Measurements from ENCODE around the gene FGD2. TPM values are rescaled to one million over a fixed set of nuclear protein-coding genes. Genes with fewer than 3 reads are reported as not detected.

FGD2 gene
- total and polyA plus RNA-seq, 2 of the 8 experiments (the other 6 are each of a cell fraction or from before 2014, with no cell fraction given) = 0.12 to 0.32 TPM

DNA sequence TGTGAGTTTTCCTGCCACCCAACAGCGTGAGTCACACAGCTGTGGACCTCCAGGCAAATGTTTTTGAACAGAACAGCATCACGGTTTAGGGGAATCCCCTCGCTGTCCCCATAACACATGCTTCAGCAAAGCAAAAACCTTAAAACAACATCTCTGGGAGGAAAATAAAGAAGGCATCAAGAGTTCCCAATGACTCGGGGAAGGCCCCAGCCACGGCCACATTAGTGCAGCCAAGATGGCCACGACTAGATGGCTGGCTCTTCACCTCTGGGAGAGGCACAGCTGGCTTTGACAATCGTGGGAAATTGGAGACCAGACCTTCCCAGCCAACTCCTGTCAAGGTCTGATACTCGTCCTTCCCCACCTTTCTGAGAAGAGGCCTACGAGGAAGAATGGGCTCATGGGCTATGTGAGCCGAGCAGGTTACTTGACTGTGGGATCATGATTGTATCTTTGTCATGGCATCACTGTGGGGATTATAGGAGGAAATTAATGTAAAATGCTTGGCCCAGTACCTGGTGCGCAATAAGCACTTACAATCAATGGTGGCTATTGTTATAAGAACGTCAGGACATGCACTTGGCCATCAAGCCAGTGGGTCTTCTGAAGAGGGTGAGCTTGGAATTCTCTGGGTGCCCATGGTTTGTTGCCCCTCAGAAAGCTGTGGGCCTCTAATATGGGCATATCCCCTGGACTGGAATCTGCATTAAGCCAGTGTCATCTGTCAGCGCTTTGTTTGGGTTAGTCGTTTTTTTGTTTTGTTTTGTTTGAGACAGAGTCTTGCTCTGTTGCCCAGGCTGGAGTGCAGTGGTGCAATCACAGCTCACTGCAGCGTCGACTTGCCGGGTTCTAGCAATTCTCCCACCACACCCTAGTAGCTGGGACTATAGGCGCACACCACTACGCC, 43.6 kb downstream of the FGD2 start:
- no peak overlapping the region for H3K4me3 ChIP-seq (ENCODE audit: extremely low read depth in 1 of 4, insufficient read depth in 2 of 4, low read depth in 3 of 4, low read length in 4 of 4)
- no peak overlapping the region for H2BK12ac ChIP-seq (ENCODE audit: low read depth, low read length)
- no peaks in the 10 kb centered on the region; a peak in 1 of 4 replicates for H3K9me3 ChIP-seq (ENCODE audit: insufficient read depth in 2 of 2, low read depth in 1 of 2, low read length in 1 of 2)
- no peak overlapping the region for H3K14ac ChIP-seq (ENCODE audit: insufficient read length)
- H3K4ac ChIP-seq (replicated peaks; ENCODE audit: insufficient read length, low read depth, low read length) = no peak overlapping the region
- peaks cover 0 to 7% (median 5%) of the 10 kb centered on the region in 4 experiments; a peak in 5 of 7 replicates for H3K4me1 ChIP-seq (replicated peaks in 1 of 4; ENCODE audit: control insufficient read depth in 3 of 4, insufficient read depth in 4 of 4, low read length in 3 of 4)
- H4K8ac ChIP-seq (ENCODE audit: extremely low read depth, insufficient read depth, low read length) = no peak overlapping the region; the same call in 1 of the 2 replicates
- no peaks in the 10 kb centered on the region for H3K79me2 ChIP-seq (ENCODE audit: control insufficient read depth in 1 of 2, insufficient read depth in 2 of 2, low read length in 2 of 2)
- FAIRE-seq = no peak
- H3K23me2 ChIP-seq (ENCODE audit: low read depth, low read length) = no peaks in the 10 kb centered on the region
- no peak overlapping the region for H3K4me2 ChIP-seq (ENCODE audit: insufficient read depth in 1 of 2, low read depth in 2 of 2, low read length in 2 of 2)
- H3K36me3 ChIP-seq (ENCODE audit: control insufficient read depth in 2 of 4, insufficient read depth in 4 of 4, low read length in 3 of 4) = no peaks in the 10 kb centered on the region
- no peak overlapping the region for H4K91ac ChIP-seq (replicated peaks; ENCODE audit: insufficient read length, low read length)
- H3K23ac ChIP-seq (ENCODE audit: insufficient read length) = no peak overlapping the region
- DNase-seq (ENCODE audit: low read depth in 1 of 2, low spot score in 2 of 2) = no peak
- H3K18ac ChIP-seq (ENCODE audit: extremely low read depth, low read length) = no peak overlapping the region
- no peak overlapping the region for H2BK5ac ChIP-seq (ENCODE audit: low read depth, low read length)
- no peak overlapping the region for H2AFZ ChIP-seq (ENCODE audit: low read length)
- ChIA-PET CTCF (ENCODE audit: partially characterized antibody) (interaction anchor here (0.8 to 29.2 kb wide), 8 partner anchors 10 to 156 kb away, joined by 3 to 635 read pairs (median 36); no protein-coding TSS in a partner anchor), POLR2A (ENCODE audit: partially characterized antibody) (interaction anchor here (0.8 to 3.2 kb wide), 3 partner anchors 28 to 124 kb away, joined by 3 to 38 read pairs (median 11); no protein-coding TSS in a partner anchor)
- no peak overlapping the region; the same call in 1 of the 2 replicates for H2AK5ac ChIP-seq (ENCODE audit: low read depth, low read length)
- no peaks in the 10 kb centered on the region for H4K20me1 ChIP-seq (replicated peaks in 1 of 2; ENCODE audit: control insufficient read depth in 1 of 2, insufficient read depth in 2 of 2, low read length in 2 of 2)
- no peak overlapping the region for H2BK120ac ChIP-seq (replicated peaks; ENCODE audit: low read depth, low read length)
- 87% methylated on average over 19 of the region's 19 CpGs; no CpG with 5 or more reads in 1 of the 2 experiments for WGBS, 2 experiments (ENCODE audit: extremely low coverage in 1 of 2, insufficient coverage in 1 of 2, insufficient read length in 1 of 2, insufficient replicate concordance in 2 of 2, low coverage in 1 of 2, low lambda C conversion rate in 2 of 2, missing lambda C conversion rate in 1 of 2)
- H2BK20ac ChIP-seq (ENCODE audit: low read length) = no peak overlapping the region; the same call in 1 of the 2 replicates
- H3K27ac ChIP-seq (ENCODE audit: low read depth, low read length) = no peak overlapping the region
- H4K5ac ChIP-seq (ENCODE audit: insufficient read length, low read depth, low read length) = no peak overlapping the region
- H3K27me3 ChIP-seq (replicated peaks in 1 of 4; ENCODE audit: control insufficient read depth in 3 of 4, extremely low read depth in 1 of 4, insufficient read depth in 3 of 4, low read length in 3 of 4) = no peaks in the 10 kb centered on the region
- H3K79me1 ChIP-seq (ENCODE audit: low read depth, low read length) = no peaks in the 10 kb centered on the region
- no peak overlapping the region for H3K56ac ChIP-seq (replicated peaks; ENCODE audit: insufficient read length, low read depth, low read length)
- H2BK15ac ChIP-seq (ENCODE audit: low read length) = no peak overlapping the region; the same call in 1 of the 2 replicates
- H3K9ac ChIP-seq (replicated peaks in 1 of 4; ENCODE audit: extremely low read depth in 1 of 4, low read depth in 3 of 4, low read length in 3 of 4) = no peak overlapping the region
- TF ChIP-seq HDAC2 (IDR thresholded peaks at IDR 0.05; ENCODE audit: borderline replicate concordance in 1 of 2, low read depth in 2 of 2, low read length in 2 of 2) (no peak), BRCA1 (IDR thresholded peaks at IDR 0.05; ENCODE audit: low read depth, low read length) (no peak), SUZ12 (IDR thresholded peaks at IDR 0.05; ENCODE audit: low read length) (no peak)
- TF ChIP-seq, protein P1, sequence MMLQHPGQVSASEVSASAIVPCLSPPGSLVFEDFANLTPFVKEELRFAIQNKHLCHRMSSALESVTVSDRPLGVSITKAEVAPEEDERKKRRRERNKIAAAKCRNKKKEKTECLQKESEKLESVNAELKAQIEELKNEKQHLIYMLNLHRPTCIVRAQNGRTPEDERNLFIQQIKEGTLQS (IDR thresholded peaks at IDR 0.05; ENCODE audit: insufficient read depth, low read depth, low read length) = no peak

All from H1 (cell line).